Spleen (tissue), 11 donors: ENCODE measurements around the gene WDR18. TPM values are rescaled to one million over a fixed set of nuclear protein-coding genes. Genes with fewer than 3 reads are reported as not detected.
"Not testable (repeated sequence)": the region's sequence is repeated elsewhere in the genome, so short reads cannot be mapped to it uniquely, and the experiment has no call there.

Experiments used
- DNase-seq: peaks from one replicate; pipeline ENCODE4 v3.0.0-alpha.2; 2020
- H3K27ac ChIP-seq, 8 donors: fragments of 200-600 bp; sonication (generic) in 7 of 8; 1 replicate in 4 of 8; 2 replicates in 4 of 8; pipeline versions ENCODE4 v1.5.0 to v1.8.0; 2016 to 2021; ENCODE audit warnings: inconsistent platforms in 4 of 8, mild to moderate bottlenecking in 4 of 8, moderate library complexity in 1 of 8
- H3K27me3 ChIP-seq, 7 donors: fragments of 200-600 bp; sonication (generic) in 6 of 7; replicated peaks in 1 of 7; 1 replicate in 4 of 7; 2 replicates in 3 of 7; pipeline versions ENCODE4 v1.5.0 to v1.8.0; 2016 to 2021; ENCODE audit warnings: inconsistent platforms in 3 of 7, mild to moderate bottlenecking in 1 of 7
- H3K36me3 ChIP-seq, 6 donors: fragments of 200-600 bp; sonication (generic) in 5 of 6; 1 replicate in 4 of 6; 2 replicates in 2 of 6; pipeline versions ENCODE4 v1.5.0 to v1.8.0; 2016 to 2021; ENCODE audit warnings: inconsistent platforms in 2 of 6
- H3K4me1 ChIP-seq, 6 donors: fragments of 200-600 bp; sonication (generic) in 5 of 6; 1 replicate in 3 of 6; 2 replicates in 3 of 6; pipeline versions ENCODE4 v1.5.0 to v1.8.0; 2016 to 2021; ENCODE audit warnings: inconsistent platforms in 3 of 6
- H3K4me3 ChIP-seq, 8 donors: fragments of 200-600 bp; sonication (generic) in 7 of 8; 1 replicate in 4 of 8; 2 replicates in 4 of 8; pipeline versions ENCODE4 v1.5.0 to v1.8.0; 2016 to 2021; ENCODE audit warnings: inconsistent platforms in 4 of 8, mild to moderate bottlenecking in 4 of 8, moderate library complexity in 2 of 8
- H3K9me3 ChIP-seq, 8 donors: fragments of 200-600 bp; sonication (generic) in 7 of 8; 1 replicate in 4 of 8; 2 replicates in 4 of 8; pipeline versions ENCODE4 v1.5.0 to v1.8.0; 2016 to 2021; ENCODE audit warnings: inconsistent platforms in 4 of 8
- POLR2A ChIP-seq, 3 donors: fragments of 450-650 bp; IDR thresholded peaks; one replicate each; pipeline ENCODE4 v1.5.1; 2017; ENCODE audit warnings: antibody characterized with exemption in 3 of 3, mild to moderate bottlenecking in 1 of 3
- POLR2AphosphoS5 ChIP-seq, 3 donors: sonication (generic); formaldehyde crosslinking; IDR thresholded peaks; one replicate each; pipeline ENCODE4 v1.5.1; 2017; ENCODE audit warnings: antibody characterized with exemption in 3 of 3
- WGBS, 5 donors: extraction: QIAGEN DNeasy Blood & Tissue Kit in 3 of 5; methylation state at CpG; one replicate each; pipeline versions ENCODE4 v1.1.5 to v1.1.7; 2013 to 2018; 5-methylcytosine and 5-hydroxymethylcytosine counted together
- intact Hi-C: fragments of 100-400 bp; cut with DNase I; formaldehyde crosslinking; loops from one replicate; pipeline ENCODE4 v1.15.0; 2023; ENCODE audit warnings: low total_unique reads
- polyA plus RNA-seq, 3 donors: library from polyadenylated mRNA; stranded (reverse); fragments of 200-250 nt; gene quantifications; one replicate each; pipeline ENCODE4 v1.2.1, GENCODE V29; 2013
- total RNA-seq, 7 donors: library from RNA; depleted of rRNA in 3 of 7; stranded (reverse); fragments of >200 nt in 3 of 7; fragmentation: NEBNext Ultra II Directional in 4 of 7; extraction: Animal tissue kit (Norgen Biotek cat#: 25700) in 4 of 7; gene quantifications; one replicate each; pipeline versions ENCODE4 v1.1.0 to v1.2.1, GENCODE V29; 2016 to 2021
- TF ChIP-seq, protein P1 (sequence below), 11 experiments: fragments of 200-600 bp in 7 of 11; fragments of 450-650 bp in 4 of 11; sonication (generic) in 4 of 11; IDR thresholded peaks in 8 of 11; conservative IDR thresholded peaks in 3 of 11; 1 replicate in 7 of 11; 2 replicates in 4 of 11; pipeline versions ENCODE4 v1.4.0 to v1.8.0; 2016 to 2021; ENCODE audit warnings: antibody characterized with exemption in 11 of 11, inconsistent platforms in 4 of 11, mild to moderate bottlenecking in 1 of 11
- donor health status: healthy with polysubstance abuse.
- donor health status: DM: no; HTN: no; CAD: no; lungs with moderate emphysema.
- donor health status: DM: no; HTN: no; CAD: no.
- donor health status: Bipolar disorder and iron deficiency.
- donor health status: healthy.
- donor health status: DM: no; HTN: no; CAD: no.
- donor health status: DM: yes; HTN: yes; CAD: no.

The WDR18 gene
- total and polyA plus RNA-seq, 10 donors, result 17.8 to 96.0 (median 37.5) TPM

- peak; percentile 91 for DNase-seq
- H3K4me1 ChIP-seq, result peaks cover 49 to 87% (median 69%) of the 10 kb centered on the region in 6 donors
- peak overlapping the region; percentile 80 to 98 (median 96) for H3K27ac ChIP-seq
- WGBS, 5 donors, result 0 to 2% (median 1%) methylated on average over 44 to 60 of the region's 60 CpGs
- H3K4me3 ChIP-seq, result peak overlapping the region; percentile 61 to 91 (median 82)
- H3K9me3 ChIP-seq, result no peaks in the 10 kb centered on the region
- intact Hi-C loops, result loop anchor here (10.0 kb wide), 1 partner anchor 55 kb away; no protein-coding TSS in a partner anchor
- TF ChIP-seq, protein P1, sequence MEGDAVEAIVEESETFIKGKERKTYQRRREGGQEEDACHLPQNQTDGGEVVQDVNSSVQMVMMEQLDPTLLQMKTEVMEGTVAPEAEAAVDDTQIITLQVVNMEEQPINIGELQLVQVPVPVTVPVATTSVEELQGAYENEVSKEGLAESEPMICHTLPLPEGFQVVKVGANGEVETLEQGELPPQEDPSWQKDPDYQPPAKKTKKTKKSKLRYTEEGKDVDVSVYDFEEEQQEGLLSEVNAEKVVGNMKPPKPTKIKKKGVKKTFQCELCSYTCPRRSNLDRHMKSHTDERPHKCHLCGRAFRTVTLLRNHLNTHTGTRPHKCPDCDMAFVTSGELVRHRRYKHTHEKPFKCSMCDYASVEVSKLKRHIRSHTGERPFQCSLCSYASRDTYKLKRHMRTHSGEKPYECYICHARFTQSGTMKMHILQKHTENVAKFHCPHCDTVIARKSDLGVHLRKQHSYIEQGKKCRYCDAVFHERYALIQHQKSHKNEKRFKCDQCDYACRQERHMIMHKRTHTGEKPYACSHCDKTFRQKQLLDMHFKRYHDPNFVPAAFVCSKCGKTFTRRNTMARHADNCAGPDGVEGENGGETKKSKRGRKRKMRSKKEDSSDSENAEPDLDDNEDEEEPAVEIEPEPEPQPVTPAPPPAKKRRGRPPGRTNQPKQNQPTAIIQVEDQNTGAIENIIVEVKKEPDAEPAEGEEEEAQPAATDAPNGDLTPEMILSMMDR (IDR thresholded peaks at IDR 0.05 in 8 of 11, conservative IDR thresholded peaks at IDR 0.05 in 3 of 11), result no peak
- TF ChIP-seq POLR2AphosphoS5 (IDR thresholded peaks at IDR 0.05) (no peak), POLR2A (IDR thresholded peaks at IDR 0.05) (no peak)
- H3K27me3 ChIP-seq, result no peaks in the 10 kb centered on the region
- H3K36me3 ChIP-seq, result peaks cover 0 to 32% (median under 1%) of the 10 kb centered on the region in 6 donors
These were observed 36.1 kb downstream of the WDR18 start for GRCh38 chr19:1019980-1020867.

DNA sequence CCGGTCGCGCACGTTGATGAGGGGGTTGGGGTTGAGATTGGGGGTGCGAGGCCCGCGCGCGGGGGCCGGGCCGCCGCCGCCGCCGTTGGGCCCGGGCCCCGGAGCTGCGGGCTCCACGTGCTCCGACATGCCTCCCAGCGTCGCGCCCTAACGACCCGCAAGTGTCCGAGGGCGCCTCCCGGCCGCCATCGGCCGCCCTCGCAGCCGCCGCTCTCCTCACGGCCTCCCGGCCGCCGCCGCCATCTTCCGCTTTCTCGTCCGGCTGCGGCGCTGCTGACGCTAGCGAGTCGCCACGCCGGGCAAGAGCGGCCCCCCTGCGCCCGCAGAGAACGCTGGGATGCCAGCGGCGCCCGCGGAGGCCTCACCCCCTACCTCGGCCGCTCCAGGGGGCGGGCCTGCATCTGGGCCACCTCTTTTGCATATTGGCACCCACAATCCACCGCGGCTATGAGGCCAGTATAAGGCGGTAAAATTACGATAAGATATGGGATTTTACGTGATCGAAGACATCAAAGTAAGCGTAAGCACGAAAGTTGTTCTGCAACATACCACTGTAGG lies 36.8 kb downstream of the WDR18 start, which contains the start of gene TMEM259:
TMEM259 (minus strand) TSS at position 256 of the 558 bp plus-strand sequence; CDS start at position 129, 127 bp downstream.
- WGBS, 5 donors, result 0 to 1% (median 0%) methylated on average over 41 to 68 of the region's 68 CpGs
- H3K27me3 ChIP-seq, result peaks cover 0 to 1% (median 0%) of the 10 kb centered on the region in 7 donors

DNA sequence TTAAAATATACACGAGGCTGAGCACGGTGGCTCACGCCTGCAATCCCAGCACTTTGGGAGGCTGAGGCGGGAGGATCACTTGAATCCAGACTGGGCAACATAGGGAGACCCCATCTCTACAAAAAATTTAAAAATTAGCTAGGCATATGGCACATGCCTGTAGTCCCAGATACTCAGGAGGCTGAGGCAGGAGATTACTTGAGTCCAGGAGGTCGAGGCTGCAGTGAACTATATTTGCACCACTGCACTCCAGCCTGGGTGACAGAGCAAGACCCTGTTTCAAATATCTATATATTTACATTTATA lies 39.7 kb downstream of the WDR18 start:
- peaks cover 0 to 21% (median 11%) of the 10 kb centered on the region in 7 donors for H3K27me3 ChIP-seq
- H3K4me1 ChIP-seq, result peaks cover 20 to 85% (median 58%) of the 10 kb centered on the region in 6 donors
- not testable (repeated sequence) for H3K9me3 ChIP-seq, H3K27ac ChIP-seq, H3K36me3 ChIP-seq, H3K4me3 ChIP-seq, DNase-seq
- intact Hi-C loops, result loop anchor here (10.0 kb wide), 1 partner anchor 51 kb away; no protein-coding TSS in a partner anchor
- 84 to 92% (median 88%) methylated on average over 5 of the region's 5 CpGs for WGBS, 5 donors

More for the DNA sequence above, 36.8 kb downstream of the WDR18 start, which contains the start of gene TMEM259:
- Histone ChIP-seq H3K9me3 (no peaks in the 10 kb centered on the region), H3K4me1 (peaks cover 46 to 87% (median 67%) of the 10 kb centered on the region in 6 donors), H3K4me3 (peak within 1 kb of the TSS; percentile 61 to 91 (median 82)), H3K27ac (peak within 1 kb of the TSS; percentile 80 to 98 (median 96)), H3K36me3 (peaks cover 0 to 24% (median 0%) of the 10 kb centered on the region in 6 donors)
- peak; percentile 100 for DNase-seq
- intact Hi-C loops, result loop anchor here (10.0 kb wide), 1 partner anchor 54 kb away; no protein-coding TSS in a partner anchor
- peak in 2 of 3 donors; percentile 39 to 42 for TF ChIP-seq POLR2A (IDR thresholded peaks at IDR 0.05)
- peak in 2 of 3 donors; percentile 88 to 96 for TF ChIP-seq POLR2AphosphoS5 (IDR thresholded peaks at IDR 0.05)
- TF ChIP-seq, protein P1 (IDR thresholded peaks at IDR 0.05 in 8 of 11, conservative IDR thresholded peaks at IDR 0.05 in 3 of 11), result peak in 2 of 11 experiments; percentile 21 to 47

DNA sequence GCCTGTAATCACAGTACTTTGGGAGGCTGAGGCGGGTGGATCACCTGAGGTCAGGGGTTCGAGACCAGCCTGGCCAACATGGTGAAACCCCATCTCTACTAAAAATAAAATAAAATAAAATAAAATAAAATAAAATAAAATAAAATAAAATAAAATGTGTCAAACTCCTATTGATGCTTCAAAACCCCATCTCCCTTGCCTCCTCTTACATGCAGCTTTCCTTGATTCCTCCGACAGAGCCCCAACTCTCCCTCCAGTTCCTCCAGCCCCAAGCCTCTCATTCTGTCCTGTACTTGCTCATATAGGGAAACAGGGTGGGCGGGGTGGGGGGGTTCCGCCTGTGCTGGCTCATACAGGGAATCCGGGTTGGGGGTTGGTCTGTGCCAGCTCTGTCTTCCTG lies 40.9 kb downstream of the WDR18 start:
- H3K4me3 ChIP-seq, DNase-seq, H3K9me3 ChIP-seq, H3K36me3 ChIP-seq: not testable (repeated sequence)
- intact Hi-C loops, result loop anchor here (10.0 kb wide), 1 partner anchor 50 kb away; no protein-coding TSS in a partner anchor
- H3K27me3 ChIP-seq, result peaks cover 0 to 21% (median 11%) of the 10 kb centered on the region in 7 donors
- WGBS, 5 donors, result 75 to 95% (median 80%) methylated on average over 6 of the region's 6 CpGs
- peaks cover 15 to 85% (median 54%) of the 10 kb centered on the region in 6 donors for H3K4me1 ChIP-seq
- H3K27ac ChIP-seq, result peak overlapping the region in 2 of 8 donors; percentile 93 to 98
